Measurements from ENCODE around the gene ADAMTS2.

ADAMTS2 gene

DNA sequence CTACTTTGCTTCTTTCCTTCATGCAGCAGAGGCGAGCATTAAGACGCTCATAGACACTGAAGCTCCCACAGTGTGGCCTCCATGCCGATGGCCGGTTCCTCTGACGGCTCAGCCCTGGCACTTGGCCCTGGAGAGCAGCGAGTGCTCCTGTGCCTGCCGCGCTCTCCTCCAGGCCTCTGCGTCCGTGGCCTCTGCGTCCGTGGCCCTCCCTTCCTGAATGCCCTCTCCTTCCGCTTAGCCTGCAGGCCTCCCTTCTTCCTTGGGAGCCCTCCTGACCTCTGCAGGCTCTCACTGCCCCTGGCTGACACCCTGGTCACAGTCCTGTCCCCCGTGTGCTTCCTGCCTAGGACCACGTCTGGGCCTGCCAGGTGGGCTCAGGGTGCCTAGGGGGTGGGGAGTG, 192.3 kb downstream of the ADAMTS2 start:
- Histone ChIP-seq H3K4me3 (ENCODE audit: control insufficient read depth in 1 of 7, extremely low read depth in 1 of 7, insufficient read depth in 4 of 7, low read depth in 2 of 7, low read length in 6 of 7) (no peak overlapping the region), H3K9me3 (ENCODE audit: control extremely low read depth in 1 of 5, control insufficient read depth in 4 of 5, insufficient read depth in 2 of 5, low read depth in 1 of 5, low read length in 4 of 5) (no peaks in the 10 kb centered on the region), H3K4me1 (ENCODE audit: control extremely low read depth in 1 of 4, control insufficient read depth in 4 of 4, insufficient read depth in 4 of 4, low read length in 3 of 4) (no peaks in the 10 kb centered on the region), H3K27me3 (replicated peaks in 2 of 5; ENCODE audit: control insufficient read depth in 4 of 5, insufficient read depth in 5 of 5, low read length in 4 of 5) (no peaks in the 10 kb centered on the region), H3K36me3 (ENCODE audit: control insufficient read depth in 4 of 4, insufficient read depth in 4 of 4, low read length in 3 of 4) (no peaks in the 10 kb centered on the region), H3K27ac (ENCODE audit: insufficient read depth in 1 of 2, low read depth in 1 of 2, low read length in 2 of 2, poor library complexity in 1 of 2, severe bottlenecking in 2 of 2) (no peak overlapping the region)
- ChIA-PET POLR2A (no interaction called here), CTCF (no interaction called here)
- no peak for DNase-seq
- 99% methylated on average over 13 of the region's 15 CpGs for WGBS (ENCODE audit: insufficient coverage)

DNA sequence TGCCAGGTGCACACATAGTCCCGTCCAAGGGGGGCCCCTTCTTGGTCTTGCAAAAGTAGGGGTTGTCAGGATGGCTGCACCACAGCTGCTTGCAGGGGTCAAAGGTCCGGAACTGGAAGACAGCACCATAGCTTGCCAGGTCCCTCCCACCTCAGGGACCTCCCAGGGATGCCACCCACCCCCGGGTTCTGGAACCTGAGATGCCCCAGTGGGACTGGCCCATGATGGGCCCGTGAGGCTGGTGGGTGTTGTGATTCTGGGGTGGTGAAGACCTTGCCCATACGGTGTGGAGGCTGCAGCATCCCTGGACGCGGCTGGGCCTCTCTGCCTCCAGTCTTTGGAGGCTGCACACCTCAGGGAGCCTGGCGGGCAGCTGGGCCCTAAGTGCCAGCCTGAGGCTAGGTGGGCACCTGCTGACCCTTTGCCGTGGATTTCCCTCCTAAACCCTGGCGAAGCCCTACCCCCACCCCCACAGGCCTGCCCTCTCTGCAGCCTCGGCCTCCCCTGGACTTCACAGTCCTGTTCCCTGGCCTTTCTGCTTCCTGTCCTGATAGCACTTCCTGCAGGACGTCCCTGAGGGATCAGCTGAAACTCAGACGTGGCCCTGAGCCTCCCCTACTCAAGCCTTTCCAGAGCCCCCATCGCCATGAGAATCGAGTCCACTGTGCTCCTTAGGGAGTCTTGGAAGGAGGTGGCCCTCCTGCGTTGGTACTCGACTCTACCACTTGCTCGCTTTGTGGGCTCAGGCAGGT, 192.9 kb downstream of the ADAMTS2 start:
- H3K36me3 ChIP-seq (ENCODE audit: control insufficient read depth in 4 of 4, insufficient read depth in 4 of 4, low read length in 3 of 4), result no peaks in the 10 kb centered on the region
- H3K4me3 ChIP-seq (ENCODE audit: control insufficient read depth in 1 of 7, extremely low read depth in 1 of 7, insufficient read depth in 4 of 7, low read depth in 2 of 7, low read length in 6 of 7), result no peak overlapping the region
- H3K27me3 ChIP-seq (replicated peaks in 2 of 5; ENCODE audit: control insufficient read depth in 4 of 5, insufficient read depth in 5 of 5, low read length in 4 of 5), result no peaks in the 10 kb centered on the region
- no peak for DNase-seq
- ChIA-PET POLR2A (no interaction called here), CTCF (no interaction called here)
- no peaks in the 10 kb centered on the region for H3K4me1 ChIP-seq (ENCODE audit: control extremely low read depth in 1 of 4, control insufficient read depth in 4 of 4, insufficient read depth in 4 of 4, low read length in 3 of 4)
- WGBS (ENCODE audit: insufficient coverage), result 89% methylated on average over 15 of the region's 18 CpGs
- no peak overlapping the region for H3K27ac ChIP-seq (ENCODE audit: insufficient read depth in 1 of 2, low read depth in 1 of 2, low read length in 2 of 2, poor library complexity in 1 of 2, severe bottlenecking in 2 of 2)
- H3K9me3 ChIP-seq (ENCODE audit: control extremely low read depth in 1 of 5, control insufficient read depth in 4 of 5, insufficient read depth in 2 of 5, low read depth in 1 of 5, low read length in 4 of 5), result no peaks in the 10 kb centered on the region

DNA sequence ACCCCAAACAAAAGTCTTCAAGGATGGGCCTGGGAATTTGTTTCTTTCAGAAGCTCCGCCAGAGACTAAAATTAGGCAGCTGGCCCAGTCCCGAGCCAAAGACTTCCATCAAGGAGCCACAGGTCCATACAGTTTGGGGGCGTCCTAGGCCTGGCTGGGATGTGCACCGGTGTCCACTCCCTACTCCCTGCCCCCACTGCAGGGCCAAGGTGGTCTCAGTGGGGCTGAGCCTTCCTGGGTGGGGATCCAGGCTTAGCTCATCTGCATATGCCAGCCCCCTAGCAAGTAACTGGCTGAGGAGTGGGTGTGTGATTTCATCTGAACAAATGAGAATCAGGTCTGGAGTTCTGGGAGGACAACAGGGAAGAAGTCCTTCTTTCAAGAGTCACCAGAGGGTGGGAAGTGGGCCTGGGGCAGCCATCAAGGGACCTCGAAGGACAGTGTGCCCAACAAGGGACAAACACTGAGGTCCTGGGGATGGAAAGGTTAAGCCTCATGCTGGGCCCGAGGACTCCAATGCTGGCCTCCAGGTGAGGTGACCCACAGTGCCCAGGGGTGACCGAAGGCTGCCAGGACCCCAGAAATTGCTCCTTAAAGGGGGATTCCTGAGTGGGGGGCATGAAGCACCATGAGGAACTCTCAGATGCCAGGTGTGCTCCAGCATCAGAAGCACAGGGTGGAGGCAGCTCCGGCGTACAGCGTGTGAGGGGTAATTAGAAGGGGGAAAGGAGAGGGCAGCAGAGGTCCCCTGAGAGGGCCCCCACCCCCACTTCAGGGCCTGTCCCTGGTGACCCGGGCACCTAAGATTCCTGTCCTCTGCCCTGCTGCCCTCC, 193.8 kb downstream of the ADAMTS2 start:
- ChIA-PET CTCF (no interaction called here), POLR2A (no interaction called here)
- Histone ChIP-seq H3K4me3 (ENCODE audit: control insufficient read depth in 1 of 7, extremely low read depth in 1 of 7, insufficient read depth in 4 of 7, low read depth in 2 of 7, low read length in 6 of 7) (no peak overlapping the region), H3K27me3 (replicated peaks in 2 of 5; ENCODE audit: control insufficient read depth in 4 of 5, insufficient read depth in 5 of 5, low read length in 4 of 5) (no peaks in the 10 kb centered on the region), H3K36me3 (ENCODE audit: control insufficient read depth in 4 of 4, insufficient read depth in 4 of 4, low read length in 3 of 4) (no peaks in the 10 kb centered on the region), H3K27ac (ENCODE audit: insufficient read depth in 1 of 2, low read depth in 1 of 2, low read length in 2 of 2, poor library complexity in 1 of 2, severe bottlenecking in 2 of 2) (no peak overlapping the region), H3K4me1 (ENCODE audit: control extremely low read depth in 1 of 4, control insufficient read depth in 4 of 4, insufficient read depth in 4 of 4, low read length in 3 of 4) (no peaks in the 10 kb centered on the region), H3K9me3 (ENCODE audit: control extremely low read depth in 1 of 5, control insufficient read depth in 4 of 5, insufficient read depth in 2 of 5, low read depth in 1 of 5, low read length in 4 of 5) (no peaks in the 10 kb centered on the region)
- 99% methylated on average over 7 of the region's 11 CpGs for WGBS (ENCODE audit: insufficient coverage)
- DNase-seq, result no peak

DNA sequence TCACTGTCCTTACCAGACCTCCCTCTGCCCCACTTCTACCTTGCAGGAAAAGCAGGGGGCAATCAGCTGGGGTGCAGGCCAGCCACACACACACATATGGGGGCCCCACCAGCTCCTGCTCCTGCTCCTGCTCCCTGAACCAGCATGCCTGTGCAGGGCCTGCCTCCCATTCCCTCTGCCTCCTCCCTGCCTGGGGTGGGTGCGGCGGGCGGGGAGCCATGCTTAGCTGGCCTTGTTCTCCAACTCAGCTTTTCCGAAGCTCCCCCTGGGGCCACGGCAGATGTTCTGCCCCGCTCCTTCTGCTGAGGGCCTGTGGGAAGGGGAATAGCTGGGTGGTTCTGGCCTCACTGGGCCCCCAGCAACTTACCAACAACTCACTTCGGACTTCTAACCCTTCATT, 195.2 kb downstream of the ADAMTS2 start:
- H3K27me3 ChIP-seq (replicated peaks in 2 of 5; ENCODE audit: control insufficient read depth in 4 of 5, insufficient read depth in 5 of 5, low read length in 4 of 5), result no peaks in the 10 kb centered on the region
- no peaks in the 10 kb centered on the region for H3K36me3 ChIP-seq (ENCODE audit: control insufficient read depth in 4 of 4, insufficient read depth in 4 of 4, low read length in 3 of 4)
- no peaks in the 10 kb centered on the region for H3K4me1 ChIP-seq (ENCODE audit: control extremely low read depth in 1 of 4, control insufficient read depth in 4 of 4, insufficient read depth in 4 of 4, low read length in 3 of 4)
- ChIA-PET CTCF (no interaction called here), POLR2A (no interaction called here)
- H3K27ac ChIP-seq (ENCODE audit: insufficient read depth in 1 of 2, low read depth in 1 of 2, low read length in 2 of 2, poor library complexity in 1 of 2, severe bottlenecking in 2 of 2), result no peak overlapping the region
- no peak overlapping the region for H3K4me3 ChIP-seq (ENCODE audit: control insufficient read depth in 1 of 7, extremely low read depth in 1 of 7, insufficient read depth in 4 of 7, low read depth in 2 of 7, low read length in 6 of 7)
- H3K9me3 ChIP-seq (ENCODE audit: control extremely low read depth in 1 of 5, control insufficient read depth in 4 of 5, insufficient read depth in 2 of 5, low read depth in 1 of 5, low read length in 4 of 5), result peaks cover 0 to 3% (median 0%) of the 10 kb centered on the region in 5 experiments
- no peak for DNase-seq
- 25% methylated on average over 1 of the region's 7 CpGs for WGBS (ENCODE audit: insufficient coverage)

DNA sequence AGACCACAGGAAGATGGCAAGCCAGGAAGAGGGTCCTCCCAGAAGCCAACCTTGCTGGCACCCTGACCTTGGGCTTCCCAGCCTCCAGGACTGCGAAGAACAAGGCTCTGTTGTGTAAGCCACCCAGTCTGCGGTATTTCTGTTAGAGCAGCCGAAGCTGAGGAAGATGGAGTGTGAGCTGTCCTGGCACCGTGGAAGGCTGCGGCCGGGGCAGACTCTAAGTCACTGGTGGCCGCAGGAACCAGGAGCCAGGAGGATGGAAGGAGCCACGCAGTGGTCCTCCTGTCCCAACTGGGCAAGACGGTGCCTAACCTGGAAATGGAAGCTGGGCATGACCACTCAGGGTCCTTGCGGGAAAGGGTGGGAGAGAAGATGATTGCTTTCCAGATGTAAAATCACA, 196.0 kb downstream of the ADAMTS2 start:
- peaks cover 0 to 3% (median 0%) of the 10 kb centered on the region in 5 experiments for H3K9me3 ChIP-seq (ENCODE audit: control extremely low read depth in 1 of 5, control insufficient read depth in 4 of 5, insufficient read depth in 2 of 5, low read depth in 1 of 5, low read length in 4 of 5)
- ChIA-PET POLR2A (no interaction called here), CTCF (no interaction called here)
- H3K4me1 ChIP-seq (ENCODE audit: control extremely low read depth in 1 of 4, control insufficient read depth in 4 of 4, insufficient read depth in 4 of 4, low read length in 3 of 4), result no peaks in the 10 kb centered on the region
- H3K36me3 ChIP-seq (ENCODE audit: control insufficient read depth in 4 of 4, insufficient read depth in 4 of 4, low read length in 3 of 4), result no peaks in the 10 kb centered on the region
- no peak overlapping the region for H3K27ac ChIP-seq (ENCODE audit: insufficient read depth in 1 of 2, low read depth in 1 of 2, low read length in 2 of 2, poor library complexity in 1 of 2, severe bottlenecking in 2 of 2)
- no peak for DNase-seq
- H3K27me3 ChIP-seq (replicated peaks in 2 of 5; ENCODE audit: control insufficient read depth in 4 of 5, insufficient read depth in 5 of 5, low read length in 4 of 5), result no peaks in the 10 kb centered on the region
- no peak overlapping the region for H3K4me3 ChIP-seq (ENCODE audit: control insufficient read depth in 1 of 7, extremely low read depth in 1 of 7, insufficient read depth in 4 of 7, low read depth in 2 of 7, low read length in 6 of 7)
- 97% methylated on average over 9 of the region's 10 CpGs for WGBS (ENCODE audit: insufficient coverage)

DNA sequence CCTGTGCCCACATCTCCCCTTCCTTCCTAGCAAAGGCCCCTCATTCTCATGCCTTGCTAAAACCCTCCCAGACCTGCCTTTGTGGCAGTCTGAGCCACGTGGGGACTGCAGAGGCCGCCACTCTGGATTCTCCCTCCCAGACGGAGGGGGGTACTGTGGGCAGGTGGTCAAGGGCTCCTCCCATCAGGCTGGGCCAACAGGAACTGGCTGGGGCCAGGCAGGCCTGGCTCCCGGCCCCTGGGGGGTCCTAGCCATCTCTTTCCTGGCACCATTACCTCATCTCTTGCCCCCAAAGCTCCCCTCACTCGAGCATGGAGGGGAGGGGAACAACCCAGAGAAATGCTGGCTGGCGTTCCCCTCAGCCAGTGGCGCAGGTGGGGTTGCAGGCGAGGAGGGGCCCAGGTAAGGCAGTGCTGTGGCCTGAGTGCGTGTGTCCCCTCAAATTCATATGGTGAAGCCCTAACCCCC, 196.5 kb downstream of the ADAMTS2 start:
- H3K9me3 ChIP-seq (ENCODE audit: control extremely low read depth in 1 of 5, control insufficient read depth in 4 of 5, insufficient read depth in 2 of 5, low read depth in 1 of 5, low read length in 4 of 5), result peaks cover 0 to 3% (median 0%) of the 10 kb centered on the region in 5 experiments
- no peak overlapping the region for H3K4me3 ChIP-seq (ENCODE audit: control insufficient read depth in 1 of 7, extremely low read depth in 1 of 7, insufficient read depth in 4 of 7, low read depth in 2 of 7, low read length in 6 of 7)
- no peaks in the 10 kb centered on the region for H3K36me3 ChIP-seq (ENCODE audit: control insufficient read depth in 4 of 4, insufficient read depth in 4 of 4, low read length in 3 of 4)
- WGBS (ENCODE audit: insufficient coverage), result 94% methylated on average over 7 of the region's 9 CpGs
- DNase-seq, result no peak
- CTCF ChIA-PET, result no interaction called here
- H3K27me3 ChIP-seq (replicated peaks in 2 of 5; ENCODE audit: control insufficient read depth in 4 of 5, insufficient read depth in 5 of 5, low read length in 4 of 5), result no peaks in the 10 kb centered on the region
- H3K4me1 ChIP-seq (ENCODE audit: control extremely low read depth in 1 of 4, control insufficient read depth in 4 of 4, insufficient read depth in 4 of 4, low read length in 3 of 4), result no peaks in the 10 kb centered on the region
- POLR2A ChIA-PET, result interaction anchor here (0.6 kb wide), 1 partner anchor 50 kb away, joined by 3 read pairs; no protein-coding TSS in a partner anchor
- H3K27ac ChIP-seq (ENCODE audit: insufficient read depth in 1 of 2, low read depth in 1 of 2, low read length in 2 of 2, poor library complexity in 1 of 2, severe bottlenecking in 2 of 2), result no peak overlapping the region

Data from common myeloid progenitor, CD34-positive (primary cell).